Neural crest cell (in vitro differentiated cells): ENCODE data around the gene PPP1R3D. TPM values are rescaled to one million over a fixed set of nuclear protein-coding genes. Genes with fewer than 3 reads are reported as not detected.

ENCODE experiments used
- DNase-seq: peaks from one replicate; pipeline ENCODE4 v3.0.0; 2021; ENCODE audit warnings: low read depth, mixed read lengths, low spot score
- H3K27ac Mint-ChIP-seq: one replicate; pipeline ENCODE4 v1.8.0; 2021; ENCODE audit warnings: mild to moderate bottlenecking, mixed read lengths; ENCODE audit not compliant: unreplicated experiment
- H3K27me3 Mint-ChIP-seq: 2 replicates; pipeline ENCODE4 v1.8.0; 2021; ENCODE audit warnings: low read depth, mild to moderate bottlenecking, mixed read lengths
- H3K36me3 Mint-ChIP-seq: 2 replicates; pipeline ENCODE4 v1.8.0; 2021; ENCODE audit warnings: low read depth, mild to moderate bottlenecking, mixed read lengths
- H3K4me1 Mint-ChIP-seq: 2 replicates; pipeline ENCODE4 v1.8.0; 2021; ENCODE audit warnings: mixed read lengths
- H3K4me3 Mint-ChIP-seq: one replicate; pipeline ENCODE4 v1.8.0; 2021; ENCODE audit warnings: mild to moderate bottlenecking, mixed read lengths
- H3K9me3 Mint-ChIP-seq: 2 replicates; pipeline ENCODE4 v1.8.0; 2021; ENCODE audit warnings: mixed read lengths
- total RNA-seq: library from RNA; stranded (reverse); gene quantifications from 2 replicates; pipeline ENCODE4 v1.2.1, GENCODE V29; 2021
- TF ChIP-seq, protein P1 (sequence below): fragments of 200-600 bp; sonication (generic); conservative IDR thresholded peaks from 2 replicates; pipeline ENCODE4 v1.5.0; 2021; ENCODE audit warnings: antibody characterized with exemption, mild to moderate bottlenecking

PPP1R3D gene
- total RNA-seq, 1 donor from 2014 or later: 7.0 TPM

DNA sequence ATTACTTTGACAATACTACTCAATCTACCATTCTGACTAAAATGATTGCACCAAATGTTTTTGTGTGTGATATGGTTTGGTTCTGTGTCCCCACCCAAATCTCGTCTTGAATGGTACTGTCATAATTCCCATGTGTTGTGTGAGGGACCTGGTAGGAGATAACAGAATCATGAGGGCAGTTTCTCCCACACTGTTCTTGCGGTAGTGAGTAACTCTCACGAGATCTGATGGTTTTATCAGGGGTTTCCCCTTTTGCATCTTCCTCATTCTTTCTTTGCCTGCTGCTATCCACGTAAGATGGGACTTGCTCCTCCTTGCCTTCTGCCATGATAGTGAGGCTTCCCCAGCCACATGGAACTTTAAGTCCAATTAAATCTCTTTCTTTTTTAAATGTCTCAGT lies 27.5 kb downstream of the PPP1R3D start:
- H3K36me3 Mint-ChIP-seq: no peaks in the 10 kb centered on the region

DNA sequence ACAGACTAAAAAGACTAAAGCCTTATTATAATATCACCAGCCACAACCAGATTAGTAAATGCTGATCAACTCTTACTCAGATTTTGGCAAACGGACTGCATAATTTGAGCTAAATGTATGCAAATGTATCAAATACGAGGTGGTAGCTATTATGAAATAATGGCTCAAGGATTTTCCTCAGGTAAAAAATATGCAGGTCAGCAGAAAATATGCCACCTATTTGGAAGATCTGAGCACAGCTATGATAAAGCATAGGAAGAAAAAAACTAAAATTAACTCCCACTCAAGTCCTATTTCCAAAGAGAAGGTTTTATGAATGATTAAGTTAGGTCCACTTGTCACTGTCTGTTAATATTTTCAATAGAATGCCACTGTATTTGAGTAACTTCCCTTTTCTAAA lies 29.1 kb downstream of the PPP1R3D start:
- no peaks in the 10 kb centered on the region for H3K36me3 Mint-ChIP-seq
- no peak overlapping the region for H3K27ac Mint-ChIP-seq
- DNase-seq: no peak
- TF ChIP-seq, protein P1, sequence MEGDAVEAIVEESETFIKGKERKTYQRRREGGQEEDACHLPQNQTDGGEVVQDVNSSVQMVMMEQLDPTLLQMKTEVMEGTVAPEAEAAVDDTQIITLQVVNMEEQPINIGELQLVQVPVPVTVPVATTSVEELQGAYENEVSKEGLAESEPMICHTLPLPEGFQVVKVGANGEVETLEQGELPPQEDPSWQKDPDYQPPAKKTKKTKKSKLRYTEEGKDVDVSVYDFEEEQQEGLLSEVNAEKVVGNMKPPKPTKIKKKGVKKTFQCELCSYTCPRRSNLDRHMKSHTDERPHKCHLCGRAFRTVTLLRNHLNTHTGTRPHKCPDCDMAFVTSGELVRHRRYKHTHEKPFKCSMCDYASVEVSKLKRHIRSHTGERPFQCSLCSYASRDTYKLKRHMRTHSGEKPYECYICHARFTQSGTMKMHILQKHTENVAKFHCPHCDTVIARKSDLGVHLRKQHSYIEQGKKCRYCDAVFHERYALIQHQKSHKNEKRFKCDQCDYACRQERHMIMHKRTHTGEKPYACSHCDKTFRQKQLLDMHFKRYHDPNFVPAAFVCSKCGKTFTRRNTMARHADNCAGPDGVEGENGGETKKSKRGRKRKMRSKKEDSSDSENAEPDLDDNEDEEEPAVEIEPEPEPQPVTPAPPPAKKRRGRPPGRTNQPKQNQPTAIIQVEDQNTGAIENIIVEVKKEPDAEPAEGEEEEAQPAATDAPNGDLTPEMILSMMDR: no peak
- no peaks in the 10 kb centered on the region for H3K4me1 Mint-ChIP-seq
- peaks cover 2% of the 10 kb centered on the region for H3K27me3 Mint-ChIP-seq
- no peaks in the 10 kb centered on the region for H3K9me3 Mint-ChIP-seq
- no peak overlapping the region for H3K4me3 Mint-ChIP-seq

More for the DNA sequence above, 27.5 kb downstream of the PPP1R3D start:
- Mint-ChIP-seq H3K27me3 (no peaks in the 10 kb centered on the region), H3K9me3 (no peaks in the 10 kb centered on the region), H3K4me3 (no peak overlapping the region), H3K27ac (no peak overlapping the region), H3K4me1 (no peaks in the 10 kb centered on the region)
- TF ChIP-seq, protein P1: no peak
- DNase-seq: no peak

DNA sequence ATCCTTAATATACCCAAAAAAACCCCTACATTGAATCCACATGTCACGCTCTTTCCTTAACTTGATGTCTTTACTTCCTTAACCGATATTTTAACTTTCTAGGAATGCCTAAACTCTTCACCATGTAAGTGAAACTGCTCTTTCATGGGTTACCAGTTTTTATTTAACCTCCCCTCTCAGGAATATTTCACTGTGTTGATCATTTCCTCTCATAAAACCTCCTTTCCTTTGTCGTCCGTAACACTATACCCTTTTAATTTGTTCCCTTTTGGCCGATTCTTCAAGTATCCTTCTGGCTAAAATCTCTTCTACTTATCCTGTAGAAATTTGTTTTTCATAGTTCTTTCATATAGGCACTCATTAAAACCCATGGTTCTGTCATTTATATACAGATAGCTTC lies 31.2 kb downstream of the PPP1R3D start:
- peaks cover 13% of the 10 kb centered on the region for H3K27me3 Mint-ChIP-seq
- TF ChIP-seq, protein P1: no peak
- H3K36me3 Mint-ChIP-seq: peaks cover 2% of the 10 kb centered on the region
- H3K4me3 Mint-ChIP-seq: no peak overlapping the region
- H3K9me3 Mint-ChIP-seq: no peaks in the 10 kb centered on the region
- H3K4me1 Mint-ChIP-seq: no peaks in the 10 kb centered on the region
- no peak for DNase-seq
- no peak overlapping the region for H3K27ac Mint-ChIP-seq

DNA sequence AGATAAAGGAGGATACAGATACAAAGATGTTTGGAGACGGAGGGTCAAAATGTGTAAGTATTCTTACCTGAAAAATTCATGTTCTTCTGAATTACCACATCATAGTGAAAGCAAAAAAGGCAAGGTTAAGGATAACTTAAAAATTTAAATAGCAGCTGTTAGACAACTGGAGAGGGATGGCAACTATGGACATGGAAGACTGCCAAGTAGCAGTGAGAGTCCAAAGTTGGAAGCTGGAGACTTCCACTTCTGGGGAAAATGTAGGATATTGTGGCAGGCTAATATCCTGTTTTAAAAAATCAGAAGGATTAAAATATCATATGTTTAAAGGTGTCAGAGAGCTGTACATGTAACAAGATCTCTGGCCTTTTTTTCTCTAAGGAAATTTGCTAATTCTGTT lies 36.5 kb downstream of the PPP1R3D start:
- H3K36me3 Mint-ChIP-seq: peaks cover 2% of the 10 kb centered on the region
- no peaks in the 10 kb centered on the region for H3K4me1 Mint-ChIP-seq
- no peak overlapping the region for H3K4me3 Mint-ChIP-seq
- no peak for DNase-seq
- TF ChIP-seq, protein P1: no peak
- peaks cover 14% of the 10 kb centered on the region for H3K27me3 Mint-ChIP-seq
- no peak overlapping the region for H3K27ac Mint-ChIP-seq
- no peaks in the 10 kb centered on the region for H3K9me3 Mint-ChIP-seq

DNA sequence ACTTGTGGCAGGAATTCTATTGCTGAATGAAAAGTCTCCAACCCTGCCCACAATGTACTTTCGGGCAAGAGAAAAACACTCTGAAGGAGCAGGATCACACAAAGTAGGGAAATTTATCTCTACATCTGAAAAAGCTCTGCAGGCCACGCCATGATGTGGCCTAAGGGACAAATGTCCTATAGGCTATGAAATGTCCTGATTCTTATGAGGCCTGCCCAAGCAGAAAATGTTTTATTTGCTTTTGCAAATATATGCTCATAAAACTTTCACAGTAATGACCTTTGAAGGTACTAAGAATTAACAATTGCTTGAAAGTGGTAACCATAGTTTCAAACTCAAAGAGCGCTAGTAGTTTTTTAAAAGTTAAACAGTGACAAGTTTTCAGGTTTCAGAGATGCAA lies 37.6 kb downstream of the PPP1R3D start:
- TF ChIP-seq, protein P1: no peak
- DNase-seq: no peak
- no peaks in the 10 kb centered on the region for H3K9me3 Mint-ChIP-seq
- no peak overlapping the region for H3K27ac Mint-ChIP-seq
- H3K27me3 Mint-ChIP-seq: peaks cover 14% of the 10 kb centered on the region
- H3K36me3 Mint-ChIP-seq: peaks cover 2% of the 10 kb centered on the region
- no peaks in the 10 kb centered on the region for H3K4me1 Mint-ChIP-seq
- H3K4me3 Mint-ChIP-seq: no peak overlapping the region

DNA sequence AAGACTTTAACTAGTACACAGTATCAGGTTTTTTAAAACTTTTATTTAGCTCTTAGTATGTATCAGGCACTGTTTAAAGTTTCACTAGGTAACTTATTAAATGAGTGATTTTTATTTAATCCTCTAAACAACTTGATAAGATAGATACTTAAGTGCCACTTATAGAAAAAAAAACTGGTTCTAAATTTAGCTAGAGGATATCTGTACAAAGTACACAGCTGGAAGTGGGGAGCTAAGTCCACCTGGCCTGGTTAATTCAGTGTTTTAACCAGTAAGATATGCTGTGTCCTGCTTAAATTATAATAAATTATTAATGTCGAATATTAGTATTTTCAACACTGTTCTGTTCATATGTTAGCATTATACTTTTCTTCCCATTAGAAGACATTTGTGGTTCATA lies 44.2 kb downstream of the PPP1R3D start:
- Mint-ChIP-seq H3K27me3 (peaks cover 14% of the 10 kb centered on the region), H3K36me3 (no peaks in the 10 kb centered on the region), H3K27ac (no peak overlapping the region), H3K4me3 (no peak overlapping the region), H3K9me3 (no peaks in the 10 kb centered on the region), H3K4me1 (no peaks in the 10 kb centered on the region)
- no peak for DNase-seq
- TF ChIP-seq, protein P1: no peak
